ENCODE measurements around the gene GNS. TPM values are rescaled to one million over a fixed set of nuclear protein-coding genes. Genes with fewer than 3 reads are reported as not detected.

The GNS gene
- total and polyA plus RNA-seq, 4 donors, result 27.8 to 78.6 (median 57.4) TPM

DNA sequence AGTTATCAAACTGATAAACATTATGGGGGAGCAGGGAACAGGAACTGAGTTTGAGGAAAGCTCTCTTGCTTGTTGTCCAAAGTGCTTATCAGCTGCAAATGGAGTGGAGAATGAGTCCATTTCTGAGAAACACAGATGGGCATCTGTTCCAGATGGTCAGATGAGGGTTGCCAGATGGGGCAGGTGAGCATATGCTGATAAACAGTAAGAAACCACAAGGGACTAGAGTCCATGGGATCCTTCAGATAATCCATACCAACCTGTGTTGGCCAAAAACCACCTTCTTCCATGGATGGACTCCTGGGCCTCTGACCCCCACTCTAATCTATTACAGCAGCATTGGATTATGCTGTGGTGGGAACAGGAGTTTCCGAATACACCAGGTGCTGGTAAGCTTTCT lies 38.3 kb downstream of the GNS start:
- Histone ChIP-seq H3K36me3 (ENCODE audit: control insufficient read depth in 4 of 4, insufficient read depth in 3 of 4, low read depth in 1 of 4, low read length in 3 of 4) (peaks cover 17 to 62% (median 47%) of the 10 kb centered on the region in 4 donors), H3K4me1 (ENCODE audit: control insufficient read depth in 4 of 4, insufficient read depth in 4 of 4, low read length in 3 of 4) (no peaks in the 10 kb centered on the region), H3K9ac (ENCODE audit: low read depth in 1 of 2, low read length in 2 of 2) (no peak overlapping the region), H3K27ac (ENCODE audit: low read depth in 1 of 2, low read length in 2 of 2) (no peak overlapping the region), H3K9me3 (ENCODE audit: control insufficient read depth in 4 of 4, low read length in 3 of 4) (no peaks in the 10 kb centered on the region), H3K4me3 (ENCODE audit: low read depth in 1 of 3, low read length in 3 of 3) (no peak overlapping the region), H3K27me3 (ENCODE audit: control insufficient read depth in 4 of 4, insufficient read depth in 4 of 4, low read length in 3 of 4) (no peaks in the 10 kb centered on the region)
- WGBS, result 98% methylated on average over 1 of the region's 1 CpG
- TF ChIP-seq NR2F2 (IDR thresholded peaks at IDR 0.05) (no peak), JUND (IDR thresholded peaks at IDR 0.05) (no peak), HNF4G (IDR thresholded peaks at IDR 0.05) (no peak), RAD21 (IDR thresholded peaks at IDR 0.05) (no peak), RXRA (IDR thresholded peaks at IDR 0.05) (no peak), GABPA (IDR thresholded peaks at IDR 0.05 in 1 of 2, conservative IDR thresholded peaks at IDR 0.05 in 1 of 2) (no peak), TAF1 (conservative IDR thresholded peaks at IDR 0.05) (no peak), SP1 (IDR thresholded peaks at IDR 0.05) (no peak), FOXA2 (IDR thresholded peaks at IDR 0.05) (no peak), FOXA1 (IDR thresholded peaks at IDR 0.05) (no peak)
- TF ChIP-seq, protein P1, sequence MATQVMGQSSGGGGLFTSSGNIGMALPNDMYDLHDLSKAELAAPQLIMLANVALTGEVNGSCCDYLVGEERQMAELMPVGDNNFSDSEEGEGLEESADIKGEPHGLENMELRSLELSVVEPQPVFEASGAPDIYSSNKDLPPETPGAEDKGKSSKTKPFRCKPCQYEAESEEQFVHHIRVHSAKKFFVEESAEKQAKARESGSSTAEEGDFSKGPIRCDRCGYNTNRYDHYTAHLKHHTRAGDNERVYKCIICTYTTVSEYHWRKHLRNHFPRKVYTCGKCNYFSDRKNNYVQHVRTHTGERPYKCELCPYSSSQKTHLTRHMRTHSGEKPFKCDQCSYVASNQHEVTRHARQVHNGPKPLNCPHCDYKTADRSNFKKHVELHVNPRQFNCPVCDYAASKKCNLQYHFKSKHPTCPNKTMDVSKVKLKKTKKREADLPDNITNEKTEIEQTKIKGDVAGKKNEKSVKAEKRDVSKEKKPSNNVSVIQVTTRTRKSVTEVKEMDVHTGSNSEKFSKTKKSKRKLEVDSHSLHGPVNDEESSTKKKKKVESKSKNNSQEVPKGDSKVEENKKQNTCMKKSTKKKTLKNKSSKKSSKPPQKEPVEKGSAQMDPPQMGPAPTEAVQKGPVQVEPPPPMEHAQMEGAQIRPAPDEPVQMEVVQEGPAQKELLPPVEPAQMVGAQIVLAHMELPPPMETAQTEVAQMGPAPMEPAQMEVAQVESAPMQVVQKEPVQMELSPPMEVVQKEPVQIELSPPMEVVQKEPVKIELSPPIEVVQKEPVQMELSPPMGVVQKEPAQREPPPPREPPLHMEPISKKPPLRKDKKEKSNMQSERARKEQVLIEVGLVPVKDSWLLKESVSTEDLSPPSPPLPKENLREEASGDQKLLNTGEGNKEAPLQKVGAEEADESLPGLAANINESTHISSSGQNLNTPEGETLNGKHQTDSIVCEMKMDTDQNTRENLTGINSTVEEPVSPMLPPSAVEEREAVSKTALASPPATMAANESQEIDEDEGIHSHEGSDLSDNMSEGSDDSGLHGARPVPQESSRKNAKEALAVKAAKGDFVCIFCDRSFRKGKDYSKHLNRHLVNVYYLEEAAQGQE (IDR thresholded peaks at IDR 0.05), result no peak
- TF ChIP-seq, protein P2, sequence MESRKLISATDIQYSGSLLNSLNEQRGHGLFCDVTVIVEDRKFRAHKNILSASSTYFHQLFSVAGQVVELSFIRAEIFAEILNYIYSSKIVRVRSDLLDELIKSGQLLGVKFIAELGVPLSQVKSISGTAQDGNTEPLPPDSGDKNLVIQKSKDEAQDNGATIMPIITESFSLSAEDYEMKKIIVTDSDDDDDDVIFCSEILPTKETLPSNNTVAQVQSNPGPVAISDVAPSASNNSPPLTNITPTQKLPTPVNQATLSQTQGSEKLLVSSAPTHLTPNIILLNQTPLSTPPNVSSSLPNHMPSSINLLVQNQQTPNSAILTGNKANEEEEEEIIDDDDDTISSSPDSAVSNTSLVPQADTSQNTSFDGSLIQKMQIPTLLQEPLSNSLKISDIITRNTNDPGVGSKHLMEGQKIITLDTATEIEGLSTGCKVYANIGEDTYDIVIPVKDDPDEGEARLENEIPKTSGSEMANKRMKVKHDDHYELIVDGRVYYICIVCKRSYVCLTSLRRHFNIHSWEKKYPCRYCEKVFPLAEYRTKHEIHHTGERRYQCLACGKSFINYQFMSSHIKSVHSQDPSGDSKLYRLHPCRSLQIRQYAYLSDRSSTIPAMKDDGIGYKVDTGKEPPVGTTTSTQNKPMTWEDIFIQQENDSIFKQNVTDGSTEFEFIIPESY (IDR thresholded peaks at IDR 0.05), result no peak
- TF ChIP-seq, protein P3, sequence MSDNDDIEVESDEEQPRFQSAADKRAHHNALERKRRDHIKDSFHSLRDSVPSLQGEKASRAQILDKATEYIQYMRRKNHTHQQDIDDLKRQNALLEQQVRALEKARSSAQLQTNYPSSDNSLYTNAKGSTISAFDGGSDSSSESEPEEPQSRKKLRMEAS (IDR thresholded peaks at IDR 0.05), result no peak
- TF ChIP-seq, protein P4, sequence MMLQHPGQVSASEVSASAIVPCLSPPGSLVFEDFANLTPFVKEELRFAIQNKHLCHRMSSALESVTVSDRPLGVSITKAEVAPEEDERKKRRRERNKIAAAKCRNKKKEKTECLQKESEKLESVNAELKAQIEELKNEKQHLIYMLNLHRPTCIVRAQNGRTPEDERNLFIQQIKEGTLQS (IDR thresholded peaks at IDR 0.05), result no peak
- DNase-seq (ENCODE audit: low spot score), result no peak

DNA sequence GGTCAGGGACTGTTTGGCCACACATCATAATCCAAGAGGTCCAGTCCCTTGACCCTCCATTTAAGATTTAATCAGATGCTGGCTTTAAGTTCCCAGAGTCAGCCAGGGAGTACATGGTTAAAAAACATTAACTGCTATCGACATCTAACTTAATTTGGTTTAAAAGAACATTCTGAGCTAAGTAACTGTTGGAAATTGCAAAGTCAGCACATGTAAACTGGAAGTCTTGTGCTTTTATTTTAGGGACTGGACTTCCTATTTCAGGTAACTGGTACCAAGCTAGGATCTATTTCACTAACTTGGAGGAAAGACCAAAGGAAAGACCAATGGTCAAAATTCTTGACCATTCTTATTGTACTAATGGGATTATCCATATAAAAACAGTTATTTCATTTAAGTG lies 40.6 kb downstream of the GNS start:
- Histone ChIP-seq H3K27me3 (ENCODE audit: control insufficient read depth in 4 of 4, insufficient read depth in 4 of 4, low read length in 3 of 4) (no peaks in the 10 kb centered on the region), H3K9me3 (ENCODE audit: control insufficient read depth in 4 of 4, low read length in 3 of 4) (no peaks in the 10 kb centered on the region), H3K9ac (ENCODE audit: low read depth in 1 of 2, low read length in 2 of 2) (no peak overlapping the region), H3K4me3 (ENCODE audit: low read depth in 1 of 3, low read length in 3 of 3) (no peak overlapping the region), H3K36me3 (ENCODE audit: control insufficient read depth in 4 of 4, insufficient read depth in 3 of 4, low read depth in 1 of 4, low read length in 3 of 4) (peaks cover 17 to 61% (median 45%) of the 10 kb centered on the region in 4 donors), H3K4me1 (ENCODE audit: control insufficient read depth in 4 of 4, insufficient read depth in 4 of 4, low read length in 3 of 4) (no peaks in the 10 kb centered on the region), H3K27ac (ENCODE audit: low read depth in 1 of 2, low read length in 2 of 2) (no peak overlapping the region)
- no peak for DNase-seq (ENCODE audit: low spot score)
- 83% methylated on average over 1 of the region's 1 CpG for WGBS
- TF ChIP-seq, protein P4 (IDR thresholded peaks at IDR 0.05), result no peak
- TF ChIP-seq, protein P2 (IDR thresholded peaks at IDR 0.05), result no peak
- TF ChIP-seq, protein P1 (IDR thresholded peaks at IDR 0.05), result no peak
- TF ChIP-seq TAF1 (conservative IDR thresholded peaks at IDR 0.05) (no peak), RAD21 (IDR thresholded peaks at IDR 0.05) (no peak)

Measured in liver (tissue), 9 donors.